ENCODE results near the gene C22orf15.
"Not testable (repeated sequence)": the region's sequence is repeated elsewhere in the genome, so short reads cannot be mapped to it uniquely, and the experiment has no call there.

Gene C22orf15

GRCh38 chr22:23762842-23763578 lies at the start of gene C22orf15:
Gene C22orf15 (plus strand): TSS chr22:23762990. CDS start chr22:23763307, 317 bp downstream.
- peak; percentile 54 for DNase-seq

- no peak for DNase-seq
These were observed 48.8 kb upstream of the C22orf15 start for GRCh38 chr22:23713696-23714595.

GRCh38 chr22:23714596-23715578 lies 47.9 kb upstream of the C22orf15 start:
- DNase-seq = peak; percentile 47

DNA sequence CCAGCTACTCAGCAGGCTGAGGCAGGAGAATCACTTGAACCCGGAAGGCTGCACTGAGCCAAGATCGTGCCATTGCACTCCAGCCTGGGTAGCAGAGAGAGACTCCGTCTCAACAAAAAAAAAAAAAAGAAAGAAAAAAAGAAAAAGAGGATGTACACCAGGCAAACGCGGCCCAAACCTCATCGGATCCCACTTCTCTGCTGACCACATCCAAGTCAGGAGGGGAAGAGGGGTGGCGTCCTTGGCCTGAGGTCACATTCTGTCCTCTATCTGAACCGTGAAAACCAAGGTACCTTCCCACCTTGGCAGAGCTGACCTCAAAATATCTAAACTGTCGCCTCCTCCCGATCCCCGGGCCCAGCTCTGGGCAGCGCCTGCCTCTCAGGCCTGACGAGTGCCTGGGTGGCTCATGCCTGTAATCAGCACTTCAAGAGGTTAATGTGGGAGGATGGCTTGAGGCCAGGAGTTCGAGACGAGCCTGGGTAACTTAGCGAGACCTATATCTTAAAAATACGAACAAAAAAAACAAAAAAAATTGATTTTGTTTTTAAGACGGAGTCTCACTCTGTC lies 46.9 kb upstream of the C22orf15 start:
- DNase-seq = peak; percentile 51

DNA sequence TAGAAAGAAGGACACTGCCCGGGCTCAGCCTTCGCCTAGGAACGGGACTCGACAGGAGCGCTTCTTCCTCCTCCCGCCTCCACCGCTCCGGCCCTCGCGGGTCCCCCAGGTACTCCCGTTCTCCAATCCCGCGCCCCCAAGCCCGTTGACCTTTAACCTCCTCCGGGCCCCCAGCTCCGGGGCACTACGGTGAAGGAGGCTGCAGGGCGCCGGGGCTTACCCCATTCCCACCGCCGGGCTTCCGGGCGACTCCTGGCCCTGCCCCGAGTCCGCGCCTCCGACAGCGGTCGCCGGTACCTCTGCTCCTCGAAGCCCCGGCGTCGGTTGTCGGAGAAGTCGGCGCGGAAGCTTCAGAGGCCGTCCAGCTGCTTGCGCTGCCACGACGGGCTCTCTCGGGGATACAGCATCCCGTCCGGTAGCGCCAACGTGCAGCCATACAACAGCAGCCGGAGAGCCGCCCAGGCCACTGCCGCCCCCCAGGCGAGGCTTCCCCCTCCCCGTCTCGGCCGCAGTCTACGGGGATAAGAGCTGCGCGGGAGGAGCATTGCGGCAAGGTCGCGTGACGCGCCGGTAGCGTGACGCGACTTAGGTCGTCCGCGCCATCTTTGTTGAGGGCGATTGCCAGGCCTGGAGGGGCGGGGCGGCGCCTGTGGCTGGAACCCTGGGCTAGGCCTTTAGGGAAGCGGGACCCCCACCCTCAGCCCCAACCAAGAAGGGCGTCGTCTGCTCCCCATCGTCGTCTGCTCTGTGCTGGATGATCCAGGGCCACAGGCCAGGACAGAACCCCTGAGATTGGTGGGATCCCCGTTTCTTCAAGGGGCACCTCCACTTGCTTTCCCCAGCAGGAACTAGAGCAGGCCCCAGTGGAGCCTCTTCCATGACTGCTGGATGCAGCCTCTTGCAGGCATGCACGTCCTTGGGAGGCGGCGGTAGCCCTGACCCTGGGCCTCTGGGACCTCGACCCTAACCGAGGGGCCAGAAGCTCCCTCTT lies 45.7 kb upstream of the C22orf15 start:
- DNase-seq = peak; percentile 95

- no peak for DNase-seq
These were observed 44.2 kb upstream of the C22orf15 start for GRCh38 chr22:23718371-23719165.

DNA sequence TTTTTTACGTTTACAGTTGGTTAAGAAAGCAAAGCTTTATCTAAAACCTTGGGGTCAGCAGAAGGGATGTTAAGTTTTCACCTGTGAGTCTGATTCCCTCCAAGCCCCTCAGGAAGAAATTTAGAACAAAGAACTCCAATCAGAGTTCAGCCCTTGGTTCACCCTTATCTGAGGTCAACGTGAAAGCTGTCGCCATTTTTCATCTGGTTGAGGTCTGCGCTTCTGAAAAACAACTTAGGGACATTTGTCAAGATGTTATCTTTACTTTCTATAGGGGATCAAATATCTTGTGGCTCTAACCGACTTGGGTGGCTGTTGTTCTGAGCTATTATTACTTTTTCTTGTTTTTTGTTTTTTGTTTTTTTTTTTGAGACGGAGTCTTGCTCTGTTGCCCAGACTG lies 41.9 kb upstream of the C22orf15 start:
- no peak for DNase-seq

GRCh38 chr22:23722160-23722559 lies 40.6 kb upstream of the C22orf15 start:
- no peak for DNase-seq

DNA sequence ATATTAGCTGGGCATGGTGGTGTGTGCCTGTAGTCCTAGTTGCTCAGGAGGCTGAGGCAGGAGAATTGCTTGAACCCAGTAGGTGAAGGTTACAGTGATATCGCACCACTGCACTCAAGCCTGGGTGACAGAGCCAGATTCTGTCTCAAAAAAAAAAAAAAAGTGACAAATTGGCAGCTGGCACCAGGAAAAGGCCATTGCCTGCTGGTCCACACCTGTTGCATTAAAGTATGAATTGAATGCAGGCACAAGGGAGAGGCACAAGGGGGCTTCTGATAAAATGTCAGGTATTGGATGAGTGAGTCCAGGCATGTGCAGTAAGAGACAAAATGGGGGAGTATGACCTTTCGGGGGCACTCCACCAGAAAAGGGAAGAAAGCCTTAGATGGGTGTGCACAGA lies 40.1 kb upstream of the C22orf15 start:
- no peak for DNase-seq

DNA sequence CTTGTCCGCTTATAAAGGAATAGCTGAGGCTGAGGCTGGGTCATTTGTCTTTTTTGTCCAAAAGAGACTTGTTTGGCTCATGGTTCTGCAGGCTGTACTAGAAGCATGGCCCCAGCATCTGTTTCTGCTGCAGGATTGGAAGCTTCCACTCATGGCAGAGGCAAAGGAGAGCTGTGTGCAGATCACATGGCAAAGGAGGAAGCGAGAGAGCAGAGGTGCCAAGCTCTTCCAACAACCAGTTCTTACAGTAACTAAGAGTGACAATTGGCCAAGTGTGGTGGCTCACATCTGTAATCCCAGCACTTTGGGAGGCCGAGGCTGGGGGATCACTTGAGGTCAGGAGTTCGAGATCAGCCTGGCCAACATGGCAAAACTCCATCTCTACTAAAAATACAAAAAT lies 34.7 kb upstream of the C22orf15 start:
- not testable (repeated sequence) for DNase-seq

- no peak for DNase-seq
These were observed 25.1 kb upstream of the C22orf15 start for GRCh38 chr22:23737696-23738095.

DNA sequence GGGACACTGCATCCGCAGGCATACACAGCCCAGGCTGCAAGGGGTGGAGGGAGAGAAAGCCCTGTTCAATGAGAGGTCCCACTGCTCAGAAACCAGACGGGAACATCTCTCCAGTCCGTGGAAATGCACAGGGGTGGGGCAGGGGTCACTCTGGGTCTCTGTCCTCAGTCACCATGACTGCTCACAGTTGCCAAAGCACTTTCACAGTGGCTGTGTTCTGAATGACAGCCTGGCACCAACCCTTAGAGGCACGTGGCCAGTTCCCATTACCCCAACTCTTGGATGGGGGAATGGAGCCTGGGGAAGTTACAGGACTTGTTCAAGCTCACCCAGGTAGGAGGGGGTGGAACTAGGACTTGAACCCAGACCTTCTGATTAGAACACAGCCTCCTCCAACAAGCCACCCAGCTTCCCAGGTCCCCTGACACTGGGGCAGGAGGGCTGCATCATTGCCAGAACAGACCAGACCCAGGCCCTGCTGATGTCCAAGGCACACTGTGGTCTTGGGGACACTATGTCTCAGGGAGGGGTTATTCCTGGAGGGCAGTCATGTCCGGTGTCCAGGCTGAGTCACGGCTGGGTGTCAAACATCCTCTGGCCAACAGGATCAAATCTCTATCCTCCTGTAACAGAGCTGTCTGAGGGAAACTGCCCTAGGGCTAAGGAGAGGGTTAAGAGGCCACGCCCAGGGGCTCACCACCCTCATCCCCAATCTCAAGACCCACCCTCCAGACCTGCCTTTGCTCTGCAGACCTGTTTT lies 20.1 kb upstream of the C22orf15 start:
- DNase-seq = no peak

DNA sequence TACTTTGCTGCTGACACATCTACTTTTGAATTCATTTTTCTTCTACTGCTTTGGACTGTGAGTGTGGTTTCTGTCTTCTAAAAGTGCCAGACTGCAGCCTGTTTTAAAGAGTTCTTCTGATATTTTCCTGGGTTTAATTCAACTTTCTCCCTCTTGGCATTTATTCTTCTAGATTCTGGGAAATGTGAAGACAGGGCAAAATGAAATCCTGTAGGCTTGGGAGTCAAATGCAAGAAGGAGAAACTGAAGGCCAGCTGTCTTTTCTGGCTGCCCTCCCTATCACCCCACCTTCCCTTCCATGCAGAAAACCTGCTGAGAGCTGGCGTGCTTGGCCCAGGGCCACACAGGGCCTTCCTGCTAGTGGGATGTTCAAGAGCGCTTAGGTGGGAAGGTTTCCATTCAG lies 19.5 kb upstream of the C22orf15 start:
- DNase-seq = no peak

DNA sequence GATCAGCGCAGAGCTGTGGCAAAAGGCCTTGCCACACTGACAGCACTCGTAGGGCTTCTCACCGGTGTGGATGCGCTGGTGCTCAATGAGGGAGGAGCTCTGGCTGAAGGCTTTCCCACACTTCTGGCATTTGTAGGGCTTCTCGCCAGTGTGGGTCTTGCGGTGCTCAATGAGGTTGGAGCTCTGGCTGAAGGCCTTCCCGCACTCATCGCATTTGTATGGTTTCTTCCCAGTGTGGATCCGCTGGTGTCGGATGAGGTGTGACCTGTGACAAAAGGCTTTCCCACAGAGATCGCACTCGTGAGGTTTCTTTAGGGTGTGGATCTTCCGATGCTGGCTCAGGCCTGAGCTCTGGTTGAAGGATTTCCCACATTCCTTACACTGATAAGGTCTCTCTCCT lies 18.8 kb upstream of the C22orf15 start:
- DNase-seq = no peak

DNA sequence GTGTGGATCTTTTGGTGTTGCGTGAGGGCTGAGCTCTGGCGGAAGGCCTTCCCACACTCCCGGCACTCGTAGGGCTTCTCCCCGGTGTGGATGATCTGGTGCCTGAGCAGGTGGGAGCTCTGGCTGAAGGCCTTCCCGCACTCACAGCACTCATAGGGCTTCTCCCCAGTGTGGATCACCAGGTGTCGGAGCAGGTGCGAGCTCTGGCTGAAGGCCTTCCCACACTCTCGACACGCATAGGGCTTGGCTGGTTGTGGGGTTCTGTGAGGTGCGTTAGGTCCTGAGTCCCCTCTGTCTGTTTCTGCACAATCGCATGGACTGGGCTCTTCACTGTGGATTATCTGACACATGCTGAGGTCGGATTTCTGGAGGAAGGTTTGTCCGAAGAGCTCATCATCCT lies 18.3 kb upstream of the C22orf15 start:
- no peak for DNase-seq

DNA sequence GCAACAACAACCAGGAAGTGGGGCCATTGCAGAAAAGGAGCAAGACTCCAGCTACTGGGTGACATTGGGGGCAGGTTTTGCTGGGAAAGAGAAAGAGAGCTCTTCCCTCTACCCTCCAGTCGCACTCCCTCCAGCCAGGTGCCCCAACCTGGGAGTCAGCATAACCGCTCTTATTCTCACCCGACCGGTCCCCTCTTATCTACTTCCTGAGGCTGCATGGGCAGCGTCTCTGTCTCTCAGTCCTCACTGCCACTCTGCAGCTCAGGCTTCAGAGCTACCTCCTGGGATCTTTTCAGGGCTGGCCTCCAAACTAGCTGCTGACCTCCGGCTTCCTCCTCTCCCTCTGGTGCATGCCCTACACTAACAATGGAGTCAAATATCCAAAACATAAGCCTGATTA lies 17.0 kb upstream of the C22orf15 start:
- DNase-seq = peak; percentile 66

DNA sequence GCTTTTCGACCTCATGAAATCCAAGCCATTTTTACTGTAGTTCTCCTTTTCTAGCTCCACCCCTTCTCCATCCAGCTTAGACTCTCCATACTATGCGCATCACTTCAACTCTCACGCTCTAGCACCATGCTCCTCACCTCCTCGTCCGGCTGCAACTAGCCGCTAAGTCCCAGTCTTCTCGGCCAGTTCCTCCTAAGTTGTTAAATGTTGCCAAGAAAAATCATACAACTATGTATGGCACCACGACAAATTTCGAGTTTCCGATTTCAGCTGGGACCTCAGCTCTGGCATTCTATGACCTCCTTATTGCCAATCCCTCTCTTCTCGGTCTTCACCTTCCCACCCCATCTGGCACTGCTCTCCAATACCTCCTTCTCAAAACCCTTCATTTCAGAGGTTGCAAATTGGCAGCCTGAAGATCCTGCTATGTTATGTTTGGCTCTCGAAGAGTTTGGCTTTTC lies 12.9 kb upstream of the C22orf15 start:
- DNase-seq = peak; percentile 55

- DNase-seq = no peak
These were observed 12.4 kb upstream of the C22orf15 start for GRCh38 chr22:23750367-23750713.

GRCh38 chr22:23750714-23751440 lies 11.9 kb upstream of the C22orf15 start, which contains the start of gene ZNF70:
Gene ZNF70 (minus strand): TSS chr22:23751112. CDS start chr22:23745140, 5,972 bp downstream.
- DNase-seq = peak; percentile 95
